Tibial nerve (tissue), 4 donors: ENCODE data around the gene BRCC3. TPM values are rescaled to one million over a fixed set of nuclear protein-coding genes. Genes with fewer than 3 reads are reported as not detected.

Experiments
- DNase-seq, 2 donors: peaks; one replicate each; pipeline ENCODE4 v3.0.0-alpha.2; 2019; ENCODE audit warnings: low spot score in 2 of 2
- H3K27ac ChIP-seq, 4 donors: fragments of 200-600 bp; sonication (generic) in 3 of 4; one replicate each; pipeline ENCODE4 v1.5.1; 2017 to 2019; ENCODE audit warnings: mild to moderate bottlenecking in 1 of 4
- H3K27me3 ChIP-seq, 2 donors: fragments of 200-600 bp; sonication (generic) in 1 of 2; one replicate each; pipeline versions ENCODE4 v1.5.1 to v1.6.0; 2017 to 2019
- H3K36me3 ChIP-seq, 3 donors: fragments of 200-600 bp; sonication (generic); one replicate each; pipeline ENCODE4 v1.5.1; 2018 to 2019
- H3K4me1 ChIP-seq, 4 donors: fragments of 200-600 bp; sonication (generic) in 3 of 4; one replicate each; pipeline ENCODE4 v1.5.1; 2017 to 2019
- H3K4me3 ChIP-seq, 4 donors: fragments of 200-600 bp; sonication (generic) in 3 of 4; one replicate each; pipeline ENCODE4 v1.5.1; 2017 to 2019; ENCODE audit warnings: mild to moderate bottlenecking in 1 of 4, moderate library complexity in 1 of 4
- H3K9me3 ChIP-seq, 4 donors: fragments of 200-600 bp; sonication (generic) in 3 of 4; one replicate each; pipeline ENCODE4 v1.5.1; 2017 to 2019
- EP300 ChIP-seq, 2 donors: sonication (generic); formaldehyde crosslinking; IDR thresholded peaks; one replicate each; pipeline ENCODE4 v1.6.1; 2017; ENCODE audit warnings: antibody characterized with exemption in 2 of 2, mild to moderate bottlenecking in 1 of 2
- POLR2A ChIP-seq, 2 donors: fragments of 450-650 bp; IDR thresholded peaks; one replicate each; pipeline ENCODE4 v1.6.1; 2017; ENCODE audit warnings: antibody characterized with exemption in 2 of 2, mild to moderate bottlenecking in 2 of 2, moderate library complexity in 2 of 2
- WGBS, 2 donors: methylation state at CpG; one replicate each; pipeline ENCODE4 v1.1.5; 2018; 5-methylcytosine and 5-hydroxymethylcytosine counted together
- total RNA-seq, 4 donors: library from RNA; depleted of rRNA; stranded (reverse); fragments of >200 nt; gene quantifications; one replicate each; pipeline ENCODE4 v1.1.0, GENCODE V29; 2016
- TF ChIP-seq, protein P1 (sequence below), 5 experiments: fragments of 200-600 bp in 3 of 5; fragments of 450-650 bp in 2 of 5; sonication (generic) in 3 of 5; IDR thresholded peaks; one replicate each; pipeline ENCODE4 v1.5.1; 2016 to 2019; ENCODE audit warnings: antibody characterized with exemption in 5 of 5, mild to moderate bottlenecking in 3 of 5, moderate library complexity in 2 of 5

The BRCC3 gene
- total RNA-seq, 4 donors from 2014 or later, result 6.9 to 17.7 (median 11.5) TPM

DNA sequence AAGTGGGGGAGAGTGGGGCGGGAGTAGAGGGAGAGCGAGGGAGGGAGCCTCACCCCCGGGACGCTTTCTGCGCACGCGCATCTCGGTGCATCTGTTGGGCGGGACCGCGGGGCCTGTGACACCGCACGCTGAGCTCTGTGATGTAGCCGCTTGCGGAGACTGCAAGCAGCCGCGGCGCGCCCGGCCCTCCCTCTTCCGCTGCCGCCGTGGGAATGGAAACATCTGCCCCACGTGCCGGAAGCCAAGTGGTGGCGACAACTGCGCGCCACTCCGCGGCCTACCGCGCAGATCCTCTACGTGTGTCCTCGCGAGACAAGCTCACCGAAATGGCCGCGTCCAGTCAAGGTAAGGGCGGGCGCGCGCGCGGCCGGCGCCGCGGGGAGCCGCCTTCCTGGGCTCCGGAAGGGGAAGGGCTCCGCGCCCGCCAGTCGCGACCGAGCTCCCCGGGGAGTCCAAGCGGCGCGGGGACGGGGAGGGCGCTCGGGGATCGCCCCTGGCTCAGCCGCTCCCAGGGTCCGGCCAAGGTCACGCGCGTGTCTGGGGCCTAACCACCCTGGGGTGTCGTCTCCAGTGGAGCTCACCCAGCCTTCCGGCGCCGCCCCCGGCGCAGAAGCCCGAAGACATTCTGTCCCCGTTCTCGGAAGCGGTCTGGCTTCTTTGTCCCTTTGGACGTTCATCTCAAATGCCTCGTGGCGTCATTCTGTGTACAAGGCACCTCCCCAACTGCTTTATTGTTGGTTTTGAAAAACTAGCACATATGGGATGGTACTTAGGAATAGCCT is 44.4 kb upstream of the BRCC3 start, which contains the start of gene FUNDC2:
FUNDC2 (plus strand) TSS at position 118 of the 782 bp plus-strand sequence; CDS start at position 213, 95 bp downstream.
- no peaks in the 10 kb centered on the region for H3K9me3 ChIP-seq
- H3K36me3 ChIP-seq, result no peaks in the 10 kb centered on the region
- peak; percentile 81 to 83 for DNase-seq
- TF ChIP-seq EP300 (IDR thresholded peaks at IDR 0.05), result peak; percentile 53 to 81
- TF ChIP-seq POLR2A (IDR thresholded peaks at IDR 0.05), result peak; percentile 27 to 72
- TF ChIP-seq, protein P1, sequence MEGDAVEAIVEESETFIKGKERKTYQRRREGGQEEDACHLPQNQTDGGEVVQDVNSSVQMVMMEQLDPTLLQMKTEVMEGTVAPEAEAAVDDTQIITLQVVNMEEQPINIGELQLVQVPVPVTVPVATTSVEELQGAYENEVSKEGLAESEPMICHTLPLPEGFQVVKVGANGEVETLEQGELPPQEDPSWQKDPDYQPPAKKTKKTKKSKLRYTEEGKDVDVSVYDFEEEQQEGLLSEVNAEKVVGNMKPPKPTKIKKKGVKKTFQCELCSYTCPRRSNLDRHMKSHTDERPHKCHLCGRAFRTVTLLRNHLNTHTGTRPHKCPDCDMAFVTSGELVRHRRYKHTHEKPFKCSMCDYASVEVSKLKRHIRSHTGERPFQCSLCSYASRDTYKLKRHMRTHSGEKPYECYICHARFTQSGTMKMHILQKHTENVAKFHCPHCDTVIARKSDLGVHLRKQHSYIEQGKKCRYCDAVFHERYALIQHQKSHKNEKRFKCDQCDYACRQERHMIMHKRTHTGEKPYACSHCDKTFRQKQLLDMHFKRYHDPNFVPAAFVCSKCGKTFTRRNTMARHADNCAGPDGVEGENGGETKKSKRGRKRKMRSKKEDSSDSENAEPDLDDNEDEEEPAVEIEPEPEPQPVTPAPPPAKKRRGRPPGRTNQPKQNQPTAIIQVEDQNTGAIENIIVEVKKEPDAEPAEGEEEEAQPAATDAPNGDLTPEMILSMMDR (IDR thresholded peaks at IDR 0.05), result peak in 2 of 5 experiments; percentile 8 to 37
- H3K27me3 ChIP-seq, result no peaks in the 10 kb centered on the region
- H3K27ac ChIP-seq, result peak within 1 kb of the TSS; percentile 91 to 98 (median 95)
- H3K4me1 ChIP-seq, result peaks cover 0 to 17% (median 0%) of the 10 kb centered on the region in 4 donors
- WGBS, 2 donors, result 0 to 40% methylated on average over 7 to 76 of the region's 82 CpGs
- H3K4me3 ChIP-seq, result peak within 1 kb of the TSS; percentile 50 to 79 (median 58)

DNA sequence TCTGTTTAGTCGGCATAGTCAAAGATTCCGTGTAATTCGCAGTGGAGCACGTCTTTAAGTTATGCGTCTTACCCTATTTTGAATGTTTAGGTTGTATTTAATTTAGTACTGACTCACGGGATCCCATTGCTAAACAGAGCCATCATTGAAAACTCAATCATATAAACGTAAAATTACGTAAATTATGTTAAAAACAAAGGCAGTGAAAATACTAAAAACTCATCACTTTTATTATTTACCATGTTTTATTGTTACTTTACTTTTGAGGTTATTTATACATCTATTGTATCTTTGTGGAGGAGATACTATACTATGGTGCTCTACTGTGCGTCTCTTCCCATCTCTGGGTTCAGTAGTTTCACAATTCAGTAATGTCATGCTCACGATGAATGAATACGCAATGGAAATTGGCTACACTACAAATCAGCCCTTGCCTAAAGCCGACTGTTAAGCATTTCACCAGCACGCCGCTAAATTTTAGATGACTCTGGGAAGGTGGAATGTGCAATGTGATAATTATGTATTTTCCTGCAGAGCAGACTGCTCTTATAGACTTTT is 43.7 kb upstream of the BRCC3 start:
- H3K27me3 ChIP-seq, result no peaks in the 10 kb centered on the region
- H3K36me3 ChIP-seq, result no peaks in the 10 kb centered on the region
- H3K27ac ChIP-seq, result peak overlapping the region; percentile 91 to 98 (median 95)
- TF ChIP-seq EP300 (IDR thresholded peaks at IDR 0.05) (peak in 1 of 2 donors; percentile 74), POLR2A (IDR thresholded peaks at IDR 0.05) (peak in 1 of 2 donors; percentile 41)
- TF ChIP-seq, protein P1 (IDR thresholded peaks at IDR 0.05), result no peak
- H3K4me1 ChIP-seq, result peaks cover 0 to 17% (median 0%) of the 10 kb centered on the region in 4 donors
- peak overlapping the region; percentile 50 to 79 (median 57) for H3K4me3 ChIP-seq
- H3K9me3 ChIP-seq, result no peaks in the 10 kb centered on the region
- WGBS, 2 donors, result 1 to 40% methylated on average over 14 of the region's 14 CpGs
- DNase-seq, result peak in 1 of 2 donors; percentile 45

DNA sequence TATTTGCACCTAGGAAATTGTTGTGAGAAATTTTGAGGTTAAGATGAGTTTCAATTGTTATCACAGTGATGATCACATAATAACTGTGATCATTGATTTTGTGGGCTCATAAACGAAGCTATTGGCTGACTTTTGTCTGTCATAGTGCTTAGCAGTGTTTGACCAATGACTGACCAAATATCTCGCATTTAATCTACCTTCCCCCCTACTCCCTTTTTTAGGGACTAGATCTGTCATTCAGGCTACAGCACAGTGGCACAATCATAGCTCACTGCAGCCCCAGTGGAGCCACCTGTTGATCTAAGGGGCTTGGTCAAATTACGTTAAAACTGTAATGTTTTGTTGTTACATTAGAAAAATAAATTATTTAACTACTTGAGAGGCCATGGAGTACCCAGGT is 43.2 kb upstream of the BRCC3 start:
- Histone ChIP-seq H3K27ac (peak overlapping the region in 3 of 4 donors; percentile 94 to 98 (median 96)), H3K27me3 (no peaks in the 10 kb centered on the region), H3K36me3 (no peaks in the 10 kb centered on the region), H3K9me3 (no peaks in the 10 kb centered on the region), H3K4me3 (peak overlapping the region; percentile 50 to 79 (median 57)), H3K4me1 (peaks cover 0 to 17% (median 0%) of the 10 kb centered on the region in 4 donors)
- no peak for DNase-seq
- TF ChIP-seq EP300 (IDR thresholded peaks at IDR 0.05) (no peak), POLR2A (IDR thresholded peaks at IDR 0.05) (no peak)
- TF ChIP-seq, protein P1 (IDR thresholded peaks at IDR 0.05), result no peak
- 14 to 41% methylated on average over 3 of the region's 3 CpGs for WGBS, 2 donors

DNA sequence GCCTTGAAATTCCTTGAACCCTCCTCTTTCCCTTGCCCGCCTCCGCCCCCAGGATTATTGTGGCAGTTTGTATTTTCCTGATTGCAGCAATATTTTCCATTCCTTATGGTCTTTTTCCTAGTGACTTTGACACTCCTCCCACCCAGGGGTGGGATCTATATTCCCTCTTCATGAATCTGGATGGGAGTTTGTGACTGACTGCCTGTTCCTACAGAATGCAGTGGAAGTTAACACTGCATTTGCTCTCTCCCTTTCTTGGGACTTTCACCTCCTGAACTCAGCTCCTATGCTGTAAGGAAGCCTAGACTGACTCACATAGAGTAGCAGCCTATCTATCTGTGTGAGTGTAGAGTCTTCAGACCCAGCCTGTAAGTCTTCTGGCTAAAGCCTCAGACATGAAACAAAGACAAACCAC is 42.4 kb upstream of the BRCC3 start:
- H3K36me3 ChIP-seq, result no peaks in the 10 kb centered on the region
- 28 to 63% methylated on average over 2 of the region's 2 CpGs for WGBS, 2 donors
- H3K4me1 ChIP-seq, result peaks cover 0 to 17% (median 0%) of the 10 kb centered on the region in 4 donors
- H3K4me3 ChIP-seq, result peak overlapping the region in 1 of 4 donors; percentile 0
- no peaks in the 10 kb centered on the region for H3K27me3 ChIP-seq
- no peak for TF ChIP-seq EP300 (IDR thresholded peaks at IDR 0.05)
- H3K9me3 ChIP-seq, result no peaks in the 10 kb centered on the region
- DNase-seq, result no peak
- H3K27ac ChIP-seq, result peak overlapping the region in 3 of 4 donors; percentile 1 to 98 (median 96)

DNA sequence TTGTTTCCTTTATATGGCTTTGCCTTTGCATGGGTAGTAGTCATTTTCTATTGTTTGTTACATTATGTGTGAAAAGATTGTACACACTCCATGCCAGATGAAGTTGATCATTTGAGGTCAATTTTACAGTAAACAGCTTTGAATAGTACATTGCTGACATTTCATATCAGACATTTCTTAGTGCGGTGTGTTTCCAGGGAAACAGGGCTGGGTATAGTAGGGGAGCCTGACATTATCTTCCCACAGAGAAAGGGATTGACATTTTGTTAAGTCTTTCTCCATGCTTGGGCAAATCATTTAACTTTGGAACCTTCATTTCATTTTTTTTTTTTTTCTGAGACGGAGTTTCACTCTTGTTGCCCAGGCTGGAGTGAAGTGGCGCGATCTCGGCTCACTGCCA is 39.7 kb upstream of the BRCC3 start:
- H3K36me3 ChIP-seq, result peaks cover 0 to 17% (median 0%) of the 10 kb centered on the region in 3 donors
- no peaks in the 10 kb centered on the region for H3K27me3 ChIP-seq
- H3K27ac ChIP-seq, result peak overlapping the region in 2 of 4 donors; percentile 33 to 44
- no peak overlapping the region for H3K4me3 ChIP-seq
- H3K9me3 ChIP-seq, result peaks cover 0 to 6% (median 0%) of the 10 kb centered on the region in 4 donors
- H3K4me1 ChIP-seq, result peaks cover 0 to 17% (median 0%) of the 10 kb centered on the region in 4 donors
- DNase-seq, result no peak
- TF ChIP-seq POLR2A (IDR thresholded peaks at IDR 0.05) (no peak), EP300 (IDR thresholded peaks at IDR 0.05) (no peak)
- TF ChIP-seq, protein P1 (IDR thresholded peaks at IDR 0.05), result no peak
- 76 to 82% methylated on average over 5 of the region's 5 CpGs for WGBS, 2 donors
